ENCODE measurements around the gene UBA52. TPM values are rescaled to one million over a fixed set of nuclear protein-coding genes. Genes with fewer than 3 reads are reported as not detected.

The UBA52 gene
- total RNA-seq, 8 experiments from 2014 or later, result 1,160 to 2,382 (median 1,457) TPM

DNA sequence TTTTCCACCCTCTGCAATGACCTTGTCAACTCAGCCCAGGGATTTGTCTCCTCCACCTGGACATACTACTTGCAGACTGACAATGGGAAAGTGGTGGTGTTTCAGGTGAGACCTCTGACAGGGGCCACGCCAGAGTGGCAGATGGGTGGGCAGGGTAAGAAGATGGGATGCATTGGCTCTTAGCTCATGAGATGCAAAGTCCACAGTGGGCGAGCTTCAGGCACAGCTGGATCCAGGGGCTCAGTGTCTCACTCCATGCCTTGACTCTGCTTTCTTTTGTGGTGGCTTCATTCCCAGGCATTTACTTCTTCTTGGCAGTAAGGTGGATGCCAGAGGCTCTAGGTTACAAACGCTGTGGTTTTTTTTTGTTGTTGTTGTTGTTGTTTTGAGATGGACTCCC lies 44.4 kb downstream of the UBA52 start:
- WGBS, 10 experiments, result 17 to 80% (median 66%) methylated on average over 1 of the region's 3 CpGs; no CpG with 5 or more reads in 6 of the 10 experiments
- ATAC-seq (replicated peaks in 6 of 8), result no peak
- no peak overlapping the region for H3K4me3 ChIP-seq
- no peak overlapping the region for H3K27ac ChIP-seq
- in situ Hi-C loops (cut with MboI; ENCODE audit: low pct_unique_long_range_greater_than_20kb in 2 of 9, low sequenced_read_pairs in 9 of 9, unreplicated experiment in 9 of 9), result no loop called here
- peaks cover 13 to 17% of the 10 kb centered on the region in 2 donors for H3K4me1 ChIP-seq (replicated peaks in 1 of 2)

DNA sequence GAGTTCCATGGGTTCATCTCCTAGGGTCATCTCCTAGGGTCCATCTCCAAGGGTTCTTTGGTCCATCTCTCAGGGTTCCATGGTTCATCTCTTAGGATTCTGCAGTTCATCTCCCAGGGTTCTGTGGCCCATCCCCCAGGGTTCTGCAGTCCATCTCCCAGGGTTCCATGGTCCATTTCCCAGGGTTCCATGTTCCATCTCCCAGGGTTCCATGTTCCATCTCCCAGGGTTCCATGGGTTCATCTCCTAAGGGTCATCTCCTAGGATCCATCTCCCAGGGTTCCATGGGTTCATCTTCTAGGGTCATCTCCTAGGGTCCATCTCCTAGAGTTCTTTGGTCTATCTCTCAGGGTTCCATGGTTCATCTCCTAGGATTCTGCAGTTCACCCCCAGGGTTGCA lies 45.9 kb downstream of the UBA52 start:
- H3K27ac ChIP-seq, result no peak overlapping the region

DNA sequence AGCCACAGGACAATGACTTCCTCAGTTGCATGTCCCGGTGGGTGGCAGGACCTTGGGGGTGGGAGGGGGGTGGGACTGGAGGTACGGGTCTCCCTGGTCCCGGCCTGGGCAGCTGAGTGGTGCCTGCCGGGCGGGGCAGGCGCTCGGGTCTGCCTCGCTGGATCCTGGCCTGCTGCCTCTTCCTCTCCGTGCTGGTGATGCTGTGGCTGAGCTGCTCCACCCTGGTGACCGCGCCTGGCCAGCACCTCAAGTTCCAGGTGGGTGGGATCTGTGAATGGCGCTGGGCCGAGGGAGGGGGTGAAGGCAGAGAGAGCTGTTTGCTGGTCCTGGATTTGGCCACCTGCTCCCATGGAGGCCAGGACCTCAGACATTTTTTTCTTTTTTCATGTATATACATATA lies 46.6 kb downstream of the UBA52 start:
- no CpG with 5 or more reads among the region's 13 CpGs for WGBS, 10 experiments

More for the DNA sequence above, 45.9 kb downstream of the UBA52 start:
- in situ Hi-C loops (cut with MboI; ENCODE audit: low pct_unique_long_range_greater_than_20kb in 2 of 9, low sequenced_read_pairs in 9 of 9, unreplicated experiment in 9 of 9), result no loop called here
- Histone ChIP-seq H3K4me3 (no peak overlapping the region), H3K4me1 (replicated peaks in 1 of 2) (peaks cover 6 to 7% of the 10 kb centered on the region in 2 donors)
- ATAC-seq (replicated peaks in 6 of 8), result no peak

GRCh38 chr19:18620311-18620710 lies 48.7 kb downstream of the UBA52 start:
- no peak overlapping the region for H3K27ac ChIP-seq
- no peaks in the 10 kb centered on the region for H3K4me1 ChIP-seq (replicated peaks in 1 of 2)
- no peak for ATAC-seq (replicated peaks in 6 of 8)
- no peak overlapping the region for H3K4me3 ChIP-seq
- WGBS, 10 experiments, result 80% methylated on average over 1 of the region's 10 CpGs; no CpG with 5 or more reads in 9 of the 10 experiments
- in situ Hi-C loops (cut with MboI; ENCODE audit: low pct_unique_long_range_greater_than_20kb in 2 of 9, low sequenced_read_pairs in 9 of 9, unreplicated experiment in 9 of 9), result no loop called here

More for the DNA sequence above, 46.6 kb downstream of the UBA52 start:
- Histone ChIP-seq H3K4me1 (replicated peaks in 1 of 2) (peaks cover 6 to 7% of the 10 kb centered on the region in 2 donors), H3K4me3 (no peak overlapping the region), H3K27ac (no peak overlapping the region)
- in situ Hi-C loops (cut with MboI; ENCODE audit: low pct_unique_long_range_greater_than_20kb in 2 of 9, low sequenced_read_pairs in 9 of 9, unreplicated experiment in 9 of 9), result no loop called here
- ATAC-seq (replicated peaks in 6 of 8), result no peak

- peak in 3 of 8 experiments; percentile 16 to 62 (median 25) for ATAC-seq (replicated peaks in 6 of 8)
- H3K27ac ChIP-seq, result no peak overlapping the region
- in situ Hi-C loops (cut with MboI; ENCODE audit: low pct_unique_long_range_greater_than_20kb in 2 of 9, low sequenced_read_pairs in 9 of 9, unreplicated experiment in 9 of 9), result no loop called here
- no peaks in the 10 kb centered on the region for H3K4me1 ChIP-seq (replicated peaks in 1 of 2)
- no peak overlapping the region for H3K4me3 ChIP-seq
- whole genome bisulfite sequencing, 10 experiments, result 23 to 87% (median 50%) methylated on average over 1 to 4 of the region's 7 CpGs; no CpG with 5 or more reads in 5 of the 10 experiments
Observed at GRCh38 chr19:18620902-18621301, 49.2 kb downstream of the UBA52 start.

- 38 to 60% (median 43%) methylated on average over 1 to 2 of the region's 2 CpGs; no CpG with 5 or more reads in 7 of the 10 experiments for WGBS, 10 experiments
- peak in 3 of 8 experiments; percentile 34 to 56 (median 37) for ATAC-seq (replicated peaks in 6 of 8)
- Histone ChIP-seq H3K4me1 (replicated peaks in 1 of 2) (peaks cover 9% of the 10 kb centered on the region in 2 donors), H3K4me3 (no peak overlapping the region), H3K27ac (no peak overlapping the region)
- in situ Hi-C loops (cut with MboI; ENCODE audit: low pct_unique_long_range_greater_than_20kb in 2 of 9, low sequenced_read_pairs in 9 of 9, unreplicated experiment in 9 of 9), result no loop called here
Observed at GRCh38 chr19:18626906-18627305, 55.2 kb downstream of the UBA52 start.

Other genes with a start within 250 kb of the UBA52 start
- gene LSM4, start 248.8 kb upstream of the UBA52 start, total RNA-seq, result 100 to 1,000 TPM in 7 of 8 experiments, 10 to 100 TPM in 1; 87.3 to 240 (median 151) TPM
- 10 to 100 TPM in 7 of 8 experiments, 1 to 10 TPM in 1; 8.2 to 42.8 (median 17.1) TPM for gene PGPEP1, start 231.3 kb upstream of the UBA52 start, total RNA-seq
- 100 to 1,000 TPM in 2 of 8 experiments, 10 to 100 TPM in 6; 14.0 to 784 (median 60.0) TPM for gene GDF15, start 185.7 kb upstream of the UBA52 start, total RNA-seq
- gene LRRC25, start 174.2 kb upstream of the UBA52 start, total RNA-seq, result 1 to 10 TPM in 2 of 8 experiments, under 1 TPM in 6; 0.14 to 2.1 (median 0.47) TPM
- 100 to 1,000 TPM in 1 of 8 experiments, 10 to 100 TPM in 7; 60.2 to 155 (median 70.1) TPM for gene SSBP4, start 152.5 kb upstream of the UBA52 start, total RNA-seq
- 100 to 1,000 TPM in 3 of 8 experiments, 10 to 100 TPM in 4, 1 to 10 TPM in 1; 7.2 to 157 (median 86.2) TPM for gene ISYNA1, start 133.7 kb upstream of the UBA52 start, total RNA-seq
- 10 to 100 TPM in 2 of 8 experiments, 1 to 10 TPM in 6; 3.4 to 13.8 (median 6.2) TPM for gene ELL, start 49.8 kb upstream of the UBA52 start, total RNA-seq
- 100 to 1,000 TPM; 137 to 214 (median 153) TPM for gene FKBP8, start 28.3 kb upstream of the UBA52 start, total RNA-seq
- gene KXD1, start 14.0 kb upstream of the UBA52 start, total RNA-seq, result 100 to 1,000 TPM in 1 of 8 experiments, 10 to 100 TPM in 7; 48.4 to 106 (median 68.1) TPM
- gene REX1BD, start 16.9 kb downstream of the UBA52 start, total RNA-seq, result 10 to 100 TPM; 39.5 to 76.6 (median 53.9) TPM
- 10 to 100 TPM in 1 of 8 experiments, 1 to 10 TPM in 7; 1.5 to 18.3 (median 4.7) TPM for gene CRLF1, start 34.9 kb downstream of the UBA52 start, total RNA-seq
- gene TMEM59L, start 41.0 kb downstream of the UBA52 start, total RNA-seq, result 10 to 100 TPM in 5 of 8 experiments, 1 to 10 TPM in 1, under 1 TPM in 2; 0.41 to 67.6 (median 25.4) TPM
- 1 to 10 TPM in 7 of 8 experiments, under 1 TPM in 1; 0.92 to 8.3 (median 5.6) TPM for gene KLHL26, start 65.2 kb downstream of the UBA52 start, total RNA-seq
- 1 to 10 TPM; 2.0 to 8.8 (median 8.0) TPM for gene CRTC1, start 111.8 kb downstream of the UBA52 start, total RNA-seq
- gene COMP, start 219.4 kb downstream of the UBA52 start, total RNA-seq, result 1 to 10 TPM in 1 of 8 experiments, under 1 TPM in 4, not detected in 3; 0.05 to 1.1 (median 0.29) TPM